H9 (cell line): ENCODE data around the gene SLC2A9. TPM values are rescaled to one million over a fixed set of nuclear protein-coding genes. Genes with fewer than 3 reads are reported as not detected.

ENCODE experiments used
- DNase-seq: peaks from one replicate; pipeline ENCODE4 v3.0.0-alpha.2; 2017
- H2AFZ ChIP-seq: one replicate; pipeline ENCODE4 v1.6.1; 2013; ENCODE audit warnings: mild to moderate bottlenecking, low read length, control low read depth, moderate library complexity
- H2AK5ac ChIP-seq: 2 replicates; pipeline ENCODE4 v1.6.1; 2013; ENCODE audit warnings: low read length, control low read depth, mixed read lengths; ENCODE audit not compliant: insufficient read length
- H2BK120ac ChIP-seq: one replicate; pipeline ENCODE4 v1.6.1; 2013; ENCODE audit warnings: low read depth, mild to moderate bottlenecking, low read length, control low read depth, inconsistent platforms; ENCODE audit not compliant: poor library complexity, severe bottlenecking
- H2BK12ac ChIP-seq: 2 replicates; pipeline ENCODE4 v1.6.1; 2013; ENCODE audit warnings: low read length, control low read depth, mixed read lengths, low read depth; ENCODE audit not compliant: insufficient read length
- H2BK15ac ChIP-seq: 2 replicates; pipeline ENCODE4 v1.6.1; 2013; ENCODE audit warnings: low read depth, low read length, control low read depth
- H2BK20ac ChIP-seq: one replicate; pipeline ENCODE4 v1.6.1; 2013; ENCODE audit warnings: low read depth, mild to moderate bottlenecking, low read length, control low read depth, inconsistent platforms; ENCODE audit not compliant: poor library complexity, severe bottlenecking
- H2BK5ac ChIP-seq: 2 replicates; pipeline ENCODE4 v1.6.1; 2013; ENCODE audit warnings: low read length, control low read depth, mixed read lengths; ENCODE audit not compliant: insufficient read length
- H3K14ac ChIP-seq: 2 replicates; pipeline ENCODE4 v1.6.1; 2013; ENCODE audit warnings: low read length, control low read depth; ENCODE audit not compliant: insufficient read depth
- H3K18ac ChIP-seq: 2 replicates; pipeline ENCODE4 v1.6.1; 2013; ENCODE audit warnings: low read depth, mild to moderate bottlenecking, mixed read lengths, low read length, control low read depth; ENCODE audit not compliant: insufficient read length
- H3K23ac ChIP-seq: 2 replicates; pipeline ENCODE4 v1.6.1; 2013; ENCODE audit warnings: low read length, control low read depth, mixed read lengths, low read depth; ENCODE audit not compliant: insufficient read length
- H3K23me2 ChIP-seq: 2 replicates; pipeline ENCODE4 v1.6.1; 2013; ENCODE audit warnings: low read depth, mild to moderate bottlenecking, mixed read lengths, low read length, control low read depth; ENCODE audit not compliant: insufficient read length, poor library complexity, severe bottlenecking
- H3K27ac ChIP-seq: 2 replicates; pipeline ENCODE4 v1.5.1; 2013; ENCODE audit warnings: low read length, control low read depth, mixed read lengths, low read depth; ENCODE audit not compliant: insufficient read length
- H3K27me3 ChIP-seq: 2 replicates; pipeline ENCODE4 v1.6.1; 2013; ENCODE audit warnings: low read length, control low read depth, inconsistent platforms; ENCODE audit not compliant: insufficient read depth
- H3K4ac ChIP-seq: 2 replicates; pipeline ENCODE4 v1.6.1; 2013; ENCODE audit warnings: low read depth, mild to moderate bottlenecking, control low read depth, inconsistent platforms, low read length, moderate library complexity
- H3K4me1 ChIP-seq: 2 replicates; pipeline ENCODE4 v1.6.1; 2013; ENCODE audit warnings: low read length, control low read depth, inconsistent platforms; ENCODE audit not compliant: insufficient read depth
- H3K4me2 ChIP-seq: 2 replicates; pipeline ENCODE4 v1.6.1; 2013; ENCODE audit warnings: low read length, control low read depth, mixed read lengths; ENCODE audit not compliant: insufficient read length, insufficient read depth
- H3K56ac ChIP-seq: 2 replicates; pipeline ENCODE4 v1.6.1; 2013; ENCODE audit warnings: low read depth, mild to moderate bottlenecking, mixed read lengths, low read length, control low read depth; ENCODE audit not compliant: insufficient read length
- H3K79me1 ChIP-seq: 2 replicates; pipeline ENCODE4 v1.6.1; 2013; ENCODE audit warnings: low read depth, mild to moderate bottlenecking, moderate library complexity, low read length, control low read depth, inconsistent platforms; ENCODE audit not compliant: insufficient read depth, poor library complexity, severe bottlenecking
- H3K79me2 ChIP-seq: 2 replicates; pipeline ENCODE4 v1.6.1; 2013; ENCODE audit warnings: low read length, control low read depth, inconsistent platforms; ENCODE audit not compliant: insufficient read depth
- H3K9ac ChIP-seq: 2 replicates; pipeline ENCODE4 v1.6.1; 2013; ENCODE audit warnings: low read length, control low read depth, mixed read lengths; ENCODE audit not compliant: insufficient read length; ENCODE audit errors: extremely low read depth
- H3K9me3 ChIP-seq: one replicate; pipeline ENCODE4 v1.6.1; 2013; ENCODE audit warnings: low read depth, low read length, inconsistent platforms; ENCODE audit not compliant: control insufficient read depth
- H3T11ph ChIP-seq: one replicate; pipeline ENCODE4 v1.6.1; 2013; ENCODE audit warnings: mild to moderate bottlenecking, low read length, control low read depth, inconsistent platforms
- H4K20me1 ChIP-seq: one replicate; pipeline ENCODE4 v1.6.1; 2013; ENCODE audit not compliant: control insufficient read depth, insufficient read length, insufficient read depth
- H4K5ac ChIP-seq: 2 replicates; pipeline ENCODE4 v1.6.1; 2013; ENCODE audit warnings: low read depth, mild to moderate bottlenecking, mixed read lengths, low read length, control low read depth; ENCODE audit not compliant: insufficient read length
- H4K8ac ChIP-seq: replicated peaks from 2 replicates; pipeline ENCODE4 v1.6.1; 2013; ENCODE audit warnings: low read length, control low read depth, mixed read lengths, low read depth; ENCODE audit not compliant: insufficient read length
- H4K91ac ChIP-seq: 2 replicates; pipeline ENCODE4 v1.6.1; 2013; ENCODE audit warnings: low read depth, mild to moderate bottlenecking, moderate library complexity, mixed read lengths, low read length, control low read depth; ENCODE audit not compliant: insufficient read length
- H3K27ac Mint-ChIP-seq, 3 experiments: 2 replicates in 2 of 3; 3 replicates in 1 of 3; pipeline ENCODE4 v1.8.0; 2020 to 2021; ENCODE audit warnings: mixed read lengths in 3 of 3, mild to moderate bottlenecking in 1 of 3, moderate library complexity in 1 of 3
- H3K27me3 Mint-ChIP-seq: 2 replicates; pipeline ENCODE4 v1.8.0; 2021; ENCODE audit warnings: low read depth, mild to moderate bottlenecking, moderate library complexity, mixed read lengths
- H3K36me3 Mint-ChIP-seq, 3 experiments: 2 replicates in 2 of 3; 3 replicates in 1 of 3; pipeline ENCODE4 v1.8.0; 2020 to 2021; ENCODE audit warnings: low read depth in 3 of 3, mixed read lengths in 3 of 3; ENCODE audit not compliant: insufficient read depth in 1 of 3
- H3K4me1 Mint-ChIP-seq, 2 experiments: 2 replicates each; pipeline ENCODE4 v1.8.0; 2020; ENCODE audit warnings: mixed read lengths in 2 of 2
- H3K4me3 Mint-ChIP-seq, 2 experiments: 2 replicates in 1 of 2; 3 replicates in 1 of 2; pipeline ENCODE4 v1.8.0; 2020 to 2021; ENCODE audit warnings: mild to moderate bottlenecking in 2 of 2, mixed read lengths in 2 of 2, moderate library complexity in 1 of 2
- H3K9me3 Mint-ChIP-seq, 2 experiments: 2 replicates in 1 of 2; 3 replicates in 1 of 2; pipeline ENCODE4 v1.8.0; 2020; ENCODE audit warnings: mild to moderate bottlenecking in 2 of 2, mixed read lengths in 2 of 2, moderate library complexity in 1 of 2
- WGBS: extraction: QIAGEN DNeasy Blood & Tissue Kit; methylation state at CpG from one replicate; pipeline ENCODE4 v1.1.7; 2013; ENCODE audit warnings: missing lambda C conversion rate, low lambda C conversion rate, mixed read lengths; ENCODE audit not compliant: insufficient read length; ENCODE audit errors: extremely low coverage; 5-methylcytosine and 5-hydroxymethylcytosine counted together
- total RNA-seq: library from RNA; stranded (reverse); gene quantifications from 2 replicates; pipeline ENCODE4 v1.2.1, GENCODE V29; 2021
- TF ChIP-seq, protein P1 (sequence below): fragments of 200-600 bp; sonication (generic); conservative IDR thresholded peaks from 3 replicates; pipeline ENCODE4 v1.8.0; 2021; ENCODE audit warnings: antibody characterized with exemption, mild to moderate bottlenecking

The SLC2A9 gene
- total RNA-seq, 1 experiment from 2014 or later, result 0.79 TPM

DNA sequence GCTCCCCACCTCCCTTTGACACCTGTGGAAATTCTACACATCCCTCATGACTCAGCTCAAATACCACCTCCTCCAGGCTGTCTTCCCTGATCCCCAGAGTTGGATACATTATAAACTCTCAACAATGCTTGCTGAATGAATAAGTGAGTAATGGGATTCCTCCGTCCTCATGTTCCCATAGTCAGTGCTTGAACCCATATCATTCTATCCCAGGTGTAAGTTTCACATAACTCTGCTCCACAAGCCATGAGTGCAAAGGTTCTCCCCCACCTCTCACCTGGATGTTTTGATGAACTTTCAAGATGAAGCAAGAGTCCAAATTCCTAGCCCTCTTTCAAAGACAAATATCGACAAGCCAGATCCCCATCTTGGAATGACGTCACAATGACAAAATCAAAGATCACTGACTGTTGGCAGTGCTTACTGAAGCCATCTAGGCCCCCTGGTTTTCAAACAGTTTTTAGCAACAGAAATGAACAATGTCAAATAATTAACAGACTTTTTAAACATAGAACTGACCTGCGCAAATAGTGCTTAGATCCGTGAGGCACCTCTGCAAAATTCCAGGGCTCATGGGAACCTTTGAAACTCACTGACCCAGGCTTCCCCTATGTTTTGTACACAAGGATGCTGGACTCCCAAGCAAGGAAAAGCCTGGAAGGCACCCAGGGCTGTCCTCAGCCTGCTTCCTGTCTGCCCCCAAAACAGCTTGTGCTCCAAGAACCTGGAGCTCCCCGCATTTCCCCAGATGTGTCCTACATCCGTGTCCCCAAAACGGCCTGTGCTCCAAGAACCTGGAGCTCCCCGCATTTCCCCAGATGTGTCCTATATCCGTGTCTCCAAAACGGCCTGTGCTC is 4.0 kb downstream of the SLC2A9 start:
- H4K5ac ChIP-seq, result no peak overlapping the region
- TF ChIP-seq, protein P1, sequence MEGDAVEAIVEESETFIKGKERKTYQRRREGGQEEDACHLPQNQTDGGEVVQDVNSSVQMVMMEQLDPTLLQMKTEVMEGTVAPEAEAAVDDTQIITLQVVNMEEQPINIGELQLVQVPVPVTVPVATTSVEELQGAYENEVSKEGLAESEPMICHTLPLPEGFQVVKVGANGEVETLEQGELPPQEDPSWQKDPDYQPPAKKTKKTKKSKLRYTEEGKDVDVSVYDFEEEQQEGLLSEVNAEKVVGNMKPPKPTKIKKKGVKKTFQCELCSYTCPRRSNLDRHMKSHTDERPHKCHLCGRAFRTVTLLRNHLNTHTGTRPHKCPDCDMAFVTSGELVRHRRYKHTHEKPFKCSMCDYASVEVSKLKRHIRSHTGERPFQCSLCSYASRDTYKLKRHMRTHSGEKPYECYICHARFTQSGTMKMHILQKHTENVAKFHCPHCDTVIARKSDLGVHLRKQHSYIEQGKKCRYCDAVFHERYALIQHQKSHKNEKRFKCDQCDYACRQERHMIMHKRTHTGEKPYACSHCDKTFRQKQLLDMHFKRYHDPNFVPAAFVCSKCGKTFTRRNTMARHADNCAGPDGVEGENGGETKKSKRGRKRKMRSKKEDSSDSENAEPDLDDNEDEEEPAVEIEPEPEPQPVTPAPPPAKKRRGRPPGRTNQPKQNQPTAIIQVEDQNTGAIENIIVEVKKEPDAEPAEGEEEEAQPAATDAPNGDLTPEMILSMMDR, result no peak
- Mint-ChIP-seq H3K27ac (no peak overlapping the region), H3K36me3 (no peaks in the 10 kb centered on the region), H3K9me3 (no peaks in the 10 kb centered on the region; a peak in 1 of 5 replicates), H3K4me3 (no peak overlapping the region), H3K4me1 (peaks cover 10 to 11% of the 10 kb centered on the region in 2 experiments), H3K27me3 (peaks cover 31% of the 10 kb centered on the region)
- WGBS, result no CpG with 5 or more reads among the region's 11 CpGs
- H3K27me3 ChIP-seq, result no peaks in the 10 kb centered on the region
- H3K79me1 ChIP-seq, result no peaks in the 10 kb centered on the region
- H3K56ac ChIP-seq, result no peak overlapping the region
- no peak overlapping the region for H3K27ac ChIP-seq
- no peaks in the 10 kb centered on the region for H3K9me3 ChIP-seq
- no peak overlapping the region for H3K18ac ChIP-seq
- no peak overlapping the region for H3K9ac ChIP-seq
- H2BK15ac ChIP-seq, result no peak overlapping the region
- no peaks in the 10 kb centered on the region for H3K23me2 ChIP-seq
- no peaks in the 10 kb centered on the region for H3K79me2 ChIP-seq
- H2BK5ac ChIP-seq, result no peak overlapping the region
- no peak overlapping the region for H2BK120ac ChIP-seq
- H4K8ac ChIP-seq, result no peak overlapping the region
- H3K23ac ChIP-seq, result no peak overlapping the region
- H4K91ac ChIP-seq, result no peak overlapping the region
- no peak overlapping the region for H3T11ph ChIP-seq
- no peak overlapping the region for H3K4ac ChIP-seq
- no peak overlapping the region for H3K4me2 ChIP-seq
- H2AK5ac ChIP-seq, result no peak overlapping the region
- no peak for DNase-seq
- H2BK12ac ChIP-seq, result no peak overlapping the region
- H3K4me1 ChIP-seq, result no peaks in the 10 kb centered on the region
- H4K20me1 ChIP-seq, result no peaks in the 10 kb centered on the region
- no peak overlapping the region for H3K14ac ChIP-seq
- no peak overlapping the region for H2AFZ ChIP-seq
- H2BK20ac ChIP-seq, result no peak overlapping the region
